Neutrophil (primary cell): ENCODE data around the gene EFCAB5.
"Not testable (repeated sequence)": the region's sequence is repeated elsewhere in the genome, so short reads cannot be mapped to it uniquely, and the experiment has no call there.

Source experiments
- H3K27ac ChIP-seq: fragments of 200-600 bp; sonication (generic); 2 replicates; pipeline ENCODE4 v1.5.1; 2016; ENCODE audit warnings: mild to moderate bottlenecking, moderate library complexity
- H3K27me3 ChIP-seq: fragments of 200-600 bp; sonication (generic); 2 replicates; pipeline ENCODE4 v1.6.0; 2016; ENCODE audit warnings: mild to moderate bottlenecking
- H3K36me3 ChIP-seq: fragments of 200-600 bp; sonication (generic); 2 replicates; pipeline ENCODE4 v1.5.1; 2017
- H3K4me1 ChIP-seq, 2 experiments: fragments of 200-600 bp in 1 of 2; sonication (generic) in 1 of 2; 1 replicate in 1 of 2; 2 replicates in 1 of 2; pipeline versions ENCODE4 v1.5.1 to v1.6.1; 2013 to 2016; ENCODE audit warnings: low read depth in 1 of 2, low read length in 1 of 2, mild to moderate bottlenecking in 1 of 2, moderate library complexity in 1 of 2; ENCODE audit not compliant: control insufficient read depth in 1 of 2, insufficient read depth in 1 of 2
- H3K4me3 ChIP-seq, 2 experiments: fragments of 200-600 bp in 1 of 2; sonication (generic) in 1 of 2; 1 replicate in 1 of 2; 2 replicates in 1 of 2; pipeline ENCODE4 v1.5.1; 2013 to 2016; ENCODE audit warnings: low read depth in 1 of 2, low read length in 1 of 2, mild to moderate bottlenecking in 1 of 2, moderate library complexity in 1 of 2
- H3K9me3 ChIP-seq: fragments of 200-600 bp; sonication (generic); 2 replicates; pipeline ENCODE4 v1.5.1; 2016
- CTCF ChIP-seq: fragments of 200-600 bp; sonication (generic); IDR thresholded peaks from 2 replicates; pipeline ENCODE4 v1.5.1; 2016; ENCODE audit warnings: antibody characterized with exemption

EFCAB5 gene

GRCh38 chr17:30117675-30118081 is 176.2 kb downstream of the EFCAB5 start:
- Histone ChIP-seq H3K36me3 (peaks cover 4% of the 10 kb centered on the region), H3K4me1 (peaks cover 10 to 19% of the 10 kb centered on the region in 2 experiments), H3K27ac (peak overlapping the region; percentile 92), H3K4me3 (peak overlapping the region; percentile 82 to 88), H3K27me3 (no peaks in the 10 kb centered on the region), H3K9me3 (no peaks in the 10 kb centered on the region)
- no peak for TF ChIP-seq CTCF

GRCh38 chr17:30118635-30119034 is 177.2 kb downstream of the EFCAB5 start:
- not testable (repeated sequence) for H3K36me3 ChIP-seq, H3K4me3 ChIP-seq, H3K9me3 ChIP-seq, H3K27ac ChIP-seq, H3K27me3 ChIP-seq
- H3K4me1 ChIP-seq = peaks cover 10 to 21% of the 10 kb centered on the region in 2 experiments

- H3K9me3 ChIP-seq = no peaks in the 10 kb centered on the region
- no peak for TF ChIP-seq CTCF
- H3K4me1 ChIP-seq = peaks cover 0 to 3% of the 10 kb centered on the region in 2 experiments
- peaks cover 19% of the 10 kb centered on the region for H3K36me3 ChIP-seq
- H3K4me3 ChIP-seq = no peak overlapping the region
- no peaks in the 10 kb centered on the region for H3K27me3 ChIP-seq
- H3K27ac ChIP-seq = peak overlapping the region; percentile 33
Observed at GRCh38 chr17:30124273-30124796, 182.9 kb downstream of the EFCAB5 start.

- H3K4me1 ChIP-seq = no peaks in the 10 kb centered on the region
- peaks cover 17% of the 10 kb centered on the region for H3K36me3 ChIP-seq
- H3K4me3 ChIP-seq = no peak overlapping the region
- no peak for TF ChIP-seq CTCF
- H3K27me3 ChIP-seq = no peaks in the 10 kb centered on the region
- no peaks in the 10 kb centered on the region for H3K9me3 ChIP-seq
- no peak overlapping the region for H3K27ac ChIP-seq
Observed at GRCh38 chr17:30130121-30130520, 188.7 kb downstream of the EFCAB5 start.

- no peak overlapping the region for H3K4me3 ChIP-seq
- H3K36me3 ChIP-seq = peaks cover 23% of the 10 kb centered on the region
- no peak overlapping the region for H3K27ac ChIP-seq
- H3K4me1 ChIP-seq = no peaks in the 10 kb centered on the region
- TF ChIP-seq CTCF = no peak
- H3K9me3 ChIP-seq = no peaks in the 10 kb centered on the region
- no peaks in the 10 kb centered on the region for H3K27me3 ChIP-seq
Observed at GRCh38 chr17:30132615-30133014, 191.2 kb downstream of the EFCAB5 start.

- H3K27me3 ChIP-seq = no peaks in the 10 kb centered on the region
- H3K9me3 ChIP-seq = no peaks in the 10 kb centered on the region
- H3K4me3 ChIP-seq = no peak overlapping the region
- H3K36me3 ChIP-seq = peaks cover 23% of the 10 kb centered on the region
- no peak for TF ChIP-seq CTCF
- no peaks in the 10 kb centered on the region for H3K4me1 ChIP-seq
- H3K27ac ChIP-seq = no peak overlapping the region
Observed at GRCh38 chr17:30133197-30133596, 191.8 kb downstream of the EFCAB5 start.
